ENCODE results near the gene BLOC1S5. TPM values are rescaled to one million over a fixed set of nuclear protein-coding genes. Genes with fewer than 3 reads are reported as not detected.

Gene BLOC1S5
- total and polyA plus RNA-seq, 2 of the 13 experiments (the other 11 are each of a cell fraction or from before 2014, with no cell fraction given), result 10.5 to 41.5 TPM

DNA sequence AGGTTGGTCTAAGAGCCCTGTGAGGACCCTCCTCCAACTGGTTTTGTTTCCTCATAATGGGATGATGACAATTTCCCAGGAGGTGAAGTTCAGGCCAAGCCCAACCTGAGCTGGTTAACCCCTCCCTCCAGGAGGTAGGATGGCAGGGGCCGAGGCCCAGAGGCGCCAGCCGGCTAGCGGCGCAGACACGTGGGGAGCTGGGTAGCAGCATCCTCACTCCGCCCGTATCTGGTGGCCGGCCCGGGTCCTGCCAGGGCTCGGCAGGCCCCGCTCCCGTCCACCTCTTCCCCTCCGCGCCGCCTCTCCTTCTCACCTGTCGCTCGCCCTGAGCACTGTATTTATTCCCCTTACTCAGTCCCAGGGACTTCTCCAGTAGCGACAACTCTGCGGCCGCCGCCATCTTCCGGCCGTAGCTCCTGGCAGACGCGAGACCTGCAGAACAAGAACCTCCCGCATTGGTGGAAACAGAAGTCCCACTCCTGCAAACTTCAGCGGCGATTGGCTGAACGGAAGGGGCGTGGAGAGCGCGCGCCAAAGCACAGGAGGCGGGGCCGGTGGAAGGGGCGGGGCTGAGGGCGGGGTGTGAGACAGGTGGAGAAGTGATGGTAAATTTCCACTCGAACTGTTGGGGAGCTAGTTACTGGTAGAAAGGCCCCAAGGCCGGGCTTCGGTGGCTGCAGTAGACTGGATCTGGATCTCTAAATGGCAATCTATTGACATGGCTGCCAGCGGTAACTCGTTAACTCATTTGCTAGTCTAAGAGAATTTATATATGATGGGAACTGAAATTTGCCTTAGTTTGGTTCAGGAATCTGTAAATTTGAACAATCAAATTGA is 38.2 kb upstream of the BLOC1S5 start, which contains the start of gene EEF1E1 (continued):
- TF ChIP-seq, protein P1, sequence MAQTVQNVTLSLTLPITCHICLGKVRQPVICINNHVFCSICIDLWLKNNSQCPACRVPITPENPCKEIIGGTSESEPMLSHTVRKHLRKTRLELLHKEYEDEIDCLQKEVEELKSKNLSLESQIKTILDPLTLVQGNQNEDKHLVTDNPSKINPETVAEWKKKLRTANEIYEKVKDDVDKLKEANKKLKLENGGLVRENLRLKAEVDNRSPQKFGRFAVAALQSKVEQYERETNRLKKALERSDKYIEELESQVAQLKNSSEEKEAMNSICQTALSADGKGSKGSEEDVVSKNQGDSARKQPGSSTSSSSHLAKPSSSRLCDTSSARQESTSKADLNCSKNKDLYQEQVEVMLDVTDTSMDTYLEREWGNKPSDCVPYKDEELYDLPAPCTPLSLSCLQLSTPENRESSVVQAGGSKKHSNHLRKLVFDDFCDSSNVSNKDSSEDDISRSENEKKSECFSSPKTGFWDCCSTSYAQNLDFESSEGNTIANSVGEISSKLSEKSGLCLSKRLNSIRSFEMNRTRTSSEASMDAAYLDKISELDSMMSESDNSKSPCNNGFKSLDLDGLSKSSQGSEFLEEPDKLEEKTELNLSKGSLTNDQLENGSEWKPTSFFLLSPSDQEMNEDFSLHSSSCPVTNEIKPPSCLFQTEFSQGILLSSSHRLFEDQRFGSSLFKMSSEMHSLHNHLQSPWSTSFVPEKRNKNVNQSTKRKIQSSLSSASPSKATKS (CRISPR knock-in tag; IDR thresholded peaks at IDR 0.05), result peak; percentile 67; the same call in 1 of the 2 replicates
- TF ChIP-seq SMYD3 (CRISPR knock-in tag; IDR thresholded peaks at IDR 0.05) (0 out of 2 replicates have a peak, but pooled peaks have one; percentile 13), TP53 (CRISPR knock-in tag; conservative IDR thresholded peaks at IDR 0.05) (no peak), AGO2 (optimal IDR thresholded peaks at IDR 0.05; ENCODE audit: low read depth, low read length) (peak; percentile 85), TRIM24 (CRISPR knock-in tag; IDR thresholded peaks at IDR 0.05) (no peak), RFX5 (IDR thresholded peaks at IDR 0.05; ENCODE audit: low read depth, low read length) (peak; percentile 50; the same call in 1 of the 2 replicates), CHD2 (IDR thresholded peaks at IDR 0.05; ENCODE audit: low read depth, low read length) (peak; percentile 88), FOSL2 (CRISPR knock-in tag; IDR thresholded peaks at IDR 0.05) (peak; percentile 16; the same call in 1 of the 2 replicates), SALL2 (CRISPR knock-in tag; IDR thresholded peaks at IDR 0.05) (peak; percentile 35; the same call in 1 of the 2 replicates), ZNF619 (CRISPR knock-in tag; IDR thresholded peaks at IDR 0.05) (peak; percentile 97), GATA4 (IDR thresholded peaks at IDR 0.05; ENCODE audit: borderline replicate concordance, low read depth) (0 out of 2 replicates have a peak, but pooled peaks have one; percentile 43), HMG20B (CRISPR knock-in tag; conservative IDR thresholded peaks at IDR 0.05) (0 out of 2 replicates have a peak, but pooled peaks have one; percentile 34), CENPX (CRISPR knock-in tag; IDR thresholded peaks at IDR 0.05) (no peak), ATAD3A (CRISPR knock-in tag; IDR thresholded peaks at IDR 0.05) (0 out of 2 replicates have a peak, but pooled peaks have one; percentile 55), ZFP90 (CRISPR knock-in tag; IDR thresholded peaks at IDR 0.05; ENCODE audit: borderline replicate concordance) (peak; percentile 81; the same call in 1 of the 2 replicates)
- TF ChIP-seq, protein P2, sequence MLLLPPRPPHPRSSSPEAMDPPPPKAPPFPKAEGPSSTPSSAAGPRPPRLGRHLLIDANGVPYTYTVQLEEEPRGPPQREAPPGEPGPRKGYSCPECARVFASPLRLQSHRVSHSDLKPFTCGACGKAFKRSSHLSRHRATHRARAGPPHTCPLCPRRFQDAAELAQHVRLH (CRISPR knock-in tag; IDR thresholded peaks at IDR 0.05; ENCODE audit: borderline replicate concordance, low read depth), result peak; percentile 76; the same call in 1 of the 2 replicates
- TF ChIP-seq, protein P3, sequence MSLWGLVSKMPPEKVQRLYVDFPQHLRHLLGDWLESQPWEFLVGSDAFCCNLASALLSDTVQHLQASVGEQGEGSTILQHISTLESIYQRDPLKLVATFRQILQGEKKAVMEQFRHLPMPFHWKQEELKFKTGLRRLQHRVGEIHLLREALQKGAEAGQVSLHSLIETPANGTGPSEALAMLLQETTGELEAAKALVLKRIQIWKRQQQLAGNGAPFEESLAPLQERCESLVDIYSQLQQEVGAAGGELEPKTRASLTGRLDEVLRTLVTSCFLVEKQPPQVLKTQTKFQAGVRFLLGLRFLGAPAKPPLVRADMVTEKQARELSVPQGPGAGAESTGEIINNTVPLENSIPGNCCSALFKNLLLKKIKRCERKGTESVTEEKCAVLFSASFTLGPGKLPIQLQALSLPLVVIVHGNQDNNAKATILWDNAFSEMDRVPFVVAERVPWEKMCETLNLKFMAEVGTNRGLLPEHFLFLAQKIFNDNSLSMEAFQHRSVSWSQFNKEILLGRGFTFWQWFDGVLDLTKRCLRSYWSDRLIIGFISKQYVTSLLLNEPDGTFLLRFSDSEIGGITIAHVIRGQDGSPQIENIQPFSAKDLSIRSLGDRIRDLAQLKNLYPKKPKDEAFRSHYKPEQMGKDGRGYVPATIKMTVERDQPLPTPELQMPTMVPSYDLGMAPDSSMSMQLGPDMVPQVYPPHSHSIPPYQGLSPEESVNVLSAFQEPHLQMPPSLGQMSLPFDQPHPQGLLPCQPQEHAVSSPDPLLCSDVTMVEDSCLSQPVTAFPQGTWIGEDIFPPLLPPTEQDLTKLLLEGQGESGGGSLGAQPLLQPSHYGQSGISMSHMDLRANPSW (CRISPR knock-in tag; IDR thresholded peaks at IDR 0.05; ENCODE audit: borderline replicate concordance), result peak; percentile 93; the same call in 1 of the 2 replicates
- TF ChIP-seq, protein P4, sequence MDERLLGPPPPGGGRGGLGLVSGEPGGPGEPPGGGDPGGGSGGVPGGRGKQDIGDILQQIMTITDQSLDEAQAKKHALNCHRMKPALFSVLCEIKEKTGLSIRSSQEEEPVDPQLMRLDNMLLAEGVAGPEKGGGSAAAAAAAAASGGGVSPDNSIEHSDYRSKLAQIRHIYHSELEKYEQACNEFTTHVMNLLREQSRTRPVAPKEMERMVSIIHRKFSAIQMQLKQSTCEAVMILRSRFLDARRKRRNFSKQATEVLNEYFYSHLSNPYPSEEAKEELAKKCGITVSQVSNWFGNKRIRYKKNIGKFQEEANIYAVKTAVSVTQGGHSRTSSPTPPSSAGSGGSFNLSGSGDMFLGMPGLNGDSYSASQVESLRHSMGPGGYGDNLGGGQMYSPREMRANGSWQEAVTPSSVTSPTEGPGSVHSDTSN (CRISPR knock-in tag; IDR thresholded peaks at IDR 0.05), result no peak
- TF ChIP-seq, protein P5, sequence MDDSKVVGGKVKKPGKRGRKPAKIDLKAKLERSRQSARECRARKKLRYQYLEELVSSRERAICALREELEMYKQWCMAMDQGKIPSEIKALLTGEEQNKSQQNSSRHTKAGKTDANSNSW (CRISPR knock-in tag; IDR thresholded peaks at IDR 0.05; ENCODE audit: borderline replicate concordance), result no peak
- TF ChIP-seq, protein P6, sequence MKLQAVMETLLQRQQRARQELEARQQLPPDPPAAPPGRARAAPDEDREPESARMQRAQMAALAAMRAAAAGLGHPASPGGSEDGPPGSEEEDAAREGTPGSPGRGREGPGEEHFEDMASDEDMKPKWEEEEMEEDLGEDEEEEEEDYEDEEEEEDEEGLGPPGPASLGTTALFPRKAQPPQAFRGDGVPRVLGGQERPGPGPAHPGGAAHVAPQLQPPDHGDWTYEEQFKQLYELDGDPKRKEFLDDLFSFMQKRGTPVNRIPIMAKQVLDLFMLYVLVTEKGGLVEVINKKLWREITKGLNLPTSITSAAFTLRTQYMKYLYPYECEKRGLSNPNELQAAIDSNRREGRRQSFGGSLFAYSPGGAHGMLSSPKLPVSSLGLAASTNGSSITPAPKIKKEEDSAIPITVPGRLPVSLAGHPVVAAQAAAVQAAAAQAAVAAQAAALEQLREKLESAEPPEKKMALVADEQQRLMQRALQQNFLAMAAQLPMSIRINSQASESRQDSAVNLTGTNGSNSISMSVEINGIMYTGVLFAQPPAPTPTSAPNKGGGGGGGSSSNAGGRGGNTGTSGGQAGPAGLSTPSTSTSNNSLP (IDR thresholded peaks at IDR 0.05; ENCODE audit: low read depth, low read length), result peak; percentile 22; the same call in 1 of the 2 replicates
